DND-41 (cell line): Measurements from ENCODE around the gene NR1H3.

Experiments
- ATAC-seq: fragments of 200-7000 bp; cut with Tn5 transposase; 3 replicates; pipeline ENCODE4 v1.9.1; 2021; ENCODE audit warnings: low read depth; ENCODE audit not compliant: insufficient read depth
- DNase-seq: peaks from one replicate; pipeline ENCODE4 v3.0.0-alpha.2; 2020
- H2AFZ ChIP-seq: 2 replicates; pipeline ENCODE4 v1.6.0; 2012; ENCODE audit warnings: low read depth, low read length
- H3K27ac ChIP-seq: 2 replicates; pipeline ENCODE4 v1.5.1; 2012; ENCODE audit warnings: low read length, inconsistent platforms
- H3K27me3 ChIP-seq: fragments of 200-600 bp; sonication (generic); 2 replicates; pipeline ENCODE4 v1.6.0; 2012; ENCODE audit warnings: low read length, mild to moderate bottlenecking, inconsistent platforms; ENCODE audit not compliant: insufficient read depth, poor library complexity
- H3K36me3 ChIP-seq: 2 replicates; pipeline ENCODE4 v1.5.1; 2012; ENCODE audit warnings: low read length, inconsistent platforms; ENCODE audit not compliant: insufficient read depth
- H3K4me1 ChIP-seq: 2 replicates; pipeline ENCODE4 v1.5.1; 2012; ENCODE audit warnings: mild to moderate bottlenecking, low read length; ENCODE audit not compliant: insufficient read depth
- H3K4me2 ChIP-seq: 2 replicates; pipeline ENCODE4 v1.6.0; 2012; ENCODE audit warnings: mild to moderate bottlenecking, moderate library complexity, low read length, inconsistent platforms; ENCODE audit not compliant: insufficient read depth
- H3K4me3 ChIP-seq, 2 experiments: fragments of 200-600 bp in 1 of 2; shearing (Covaris generic) in 1 of 2; 2 replicates each; pipeline ENCODE4 v1.5.1; 2012 to 2016; ENCODE audit warnings: inconsistent platforms in 2 of 2, low read length in 2 of 2, mild to moderate bottlenecking in 2 of 2, low read depth in 1 of 2, moderate library complexity in 1 of 2
- H3K79me2 ChIP-seq: 2 replicates; pipeline ENCODE4 v1.6.0; 2012; ENCODE audit warnings: low read length, inconsistent platforms; ENCODE audit not compliant: insufficient read depth
- H3K9ac ChIP-seq: 2 replicates; pipeline ENCODE4 v1.6.0; 2012; ENCODE audit warnings: low read depth, mild to moderate bottlenecking, inconsistent platforms, low read length, moderate library complexity
- H3K9me3 ChIP-seq: 2 replicates; pipeline ENCODE4 v1.5.1; 2012; ENCODE audit warnings: low read length, moderate library complexity, mild to moderate bottlenecking, inconsistent platforms; ENCODE audit not compliant: insufficient read depth, severe bottlenecking
- H4K20me1 ChIP-seq: 2 replicates; pipeline ENCODE4 v1.6.0; 2012; ENCODE audit warnings: low read length; ENCODE audit not compliant: insufficient read depth
- EZH2 ChIP-seq: IDR thresholded peaks from 3 replicates; pipeline ENCODE4 v1.6.1; 2012; ENCODE audit warnings: borderline replicate concordance, low read depth, mild to moderate bottlenecking, moderate library complexity, low read length, inconsistent platforms; ENCODE audit not compliant: severe bottlenecking
- TF ChIP-seq, protein P1 (sequence below): IDR thresholded peaks from 2 replicates; pipeline ENCODE4 v1.5.1; 2012; ENCODE audit warnings: borderline replicate concordance, low read length, moderate library complexity, mild to moderate bottlenecking; ENCODE audit not compliant: poor library complexity, severe bottlenecking; ENCODE audit errors: extremely low read depth

Gene NR1H3

DNA sequence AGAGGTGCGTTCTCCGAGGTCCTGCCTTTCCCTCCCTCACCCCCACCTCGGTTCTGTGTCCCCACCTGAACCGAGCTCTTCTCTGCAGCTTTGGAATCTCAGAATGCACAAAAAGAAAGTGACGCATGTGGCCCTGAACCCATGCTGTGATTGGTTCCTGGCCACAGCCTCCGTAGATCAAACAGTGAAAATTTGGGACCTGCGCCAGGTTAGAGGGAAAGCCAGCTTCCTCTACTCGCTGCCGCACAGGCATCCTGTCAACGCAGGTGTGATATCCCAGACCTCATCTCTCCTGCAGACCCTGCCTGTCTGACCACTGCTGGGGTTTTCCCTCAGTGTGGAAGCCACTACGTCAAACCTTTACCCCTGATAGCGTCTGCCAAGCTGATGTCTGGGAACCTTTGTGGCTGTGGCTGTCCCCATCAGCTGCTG lies 23.1 kb upstream of the NR1H3 start:
- H3K9me3 ChIP-seq: no peaks in the 10 kb centered on the region
- ATAC-seq (peak; percentile 45), DNase-seq (peak; percentile 48)
- no peak overlapping the region for H3K4me2 ChIP-seq
- no peaks in the 10 kb centered on the region for H4K20me1 ChIP-seq
- H3K27me3 ChIP-seq: no peaks in the 10 kb centered on the region
- no peak overlapping the region for H3K27ac ChIP-seq
- no peak overlapping the region for H2AFZ ChIP-seq
- H3K9ac ChIP-seq: no peak overlapping the region
- no peaks in the 10 kb centered on the region for H3K4me1 ChIP-seq
- H3K79me2 ChIP-seq: no peaks in the 10 kb centered on the region
- peaks cover 63% of the 10 kb centered on the region for H3K36me3 ChIP-seq
- TF ChIP-seq, protein P1, sequence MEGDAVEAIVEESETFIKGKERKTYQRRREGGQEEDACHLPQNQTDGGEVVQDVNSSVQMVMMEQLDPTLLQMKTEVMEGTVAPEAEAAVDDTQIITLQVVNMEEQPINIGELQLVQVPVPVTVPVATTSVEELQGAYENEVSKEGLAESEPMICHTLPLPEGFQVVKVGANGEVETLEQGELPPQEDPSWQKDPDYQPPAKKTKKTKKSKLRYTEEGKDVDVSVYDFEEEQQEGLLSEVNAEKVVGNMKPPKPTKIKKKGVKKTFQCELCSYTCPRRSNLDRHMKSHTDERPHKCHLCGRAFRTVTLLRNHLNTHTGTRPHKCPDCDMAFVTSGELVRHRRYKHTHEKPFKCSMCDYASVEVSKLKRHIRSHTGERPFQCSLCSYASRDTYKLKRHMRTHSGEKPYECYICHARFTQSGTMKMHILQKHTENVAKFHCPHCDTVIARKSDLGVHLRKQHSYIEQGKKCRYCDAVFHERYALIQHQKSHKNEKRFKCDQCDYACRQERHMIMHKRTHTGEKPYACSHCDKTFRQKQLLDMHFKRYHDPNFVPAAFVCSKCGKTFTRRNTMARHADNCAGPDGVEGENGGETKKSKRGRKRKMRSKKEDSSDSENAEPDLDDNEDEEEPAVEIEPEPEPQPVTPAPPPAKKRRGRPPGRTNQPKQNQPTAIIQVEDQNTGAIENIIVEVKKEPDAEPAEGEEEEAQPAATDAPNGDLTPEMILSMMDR: no peak
- no peak for TF ChIP-seq EZH2
- H3K4me3 ChIP-seq: no peak overlapping the region

DNA sequence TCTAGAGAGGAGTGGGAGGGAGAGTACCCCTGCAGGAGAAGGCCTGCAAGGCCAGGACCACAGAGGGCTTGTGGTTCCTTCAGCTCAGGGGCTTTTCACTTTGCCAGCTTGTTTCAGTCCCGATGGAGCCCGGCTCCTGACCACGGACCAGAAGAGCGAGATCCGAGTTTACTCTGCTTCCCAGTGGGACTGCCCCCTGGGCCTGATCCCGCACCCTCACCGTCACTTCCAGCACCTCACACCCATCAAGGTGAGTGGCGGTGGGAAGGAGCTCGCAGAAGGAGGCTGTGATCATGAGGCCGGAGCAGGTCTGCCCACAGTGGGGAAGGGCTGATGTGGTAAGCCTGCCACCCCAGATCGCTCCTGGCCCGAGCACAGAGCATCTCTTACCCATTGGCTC lies 22.6 kb upstream of the NR1H3 start:
- Histone ChIP-seq H3K79me2 (no peaks in the 10 kb centered on the region), H3K9ac (no peak overlapping the region), H3K4me2 (no peak overlapping the region), H3K27me3 (no peaks in the 10 kb centered on the region), H3K27ac (no peak overlapping the region), H2AFZ (no peak overlapping the region), H3K36me3 (peaks cover 65% of the 10 kb centered on the region), H4K20me1 (no peaks in the 10 kb centered on the region), H3K4me1 (no peaks in the 10 kb centered on the region), H3K9me3 (no peaks in the 10 kb centered on the region), H3K4me3 (no peak overlapping the region)
- ATAC-seq: no peak; the same call in 2 of the 3 replicates
- TF ChIP-seq, protein P1: no peak
- no peak for TF ChIP-seq EZH2
- DNase-seq: no peak

DNA sequence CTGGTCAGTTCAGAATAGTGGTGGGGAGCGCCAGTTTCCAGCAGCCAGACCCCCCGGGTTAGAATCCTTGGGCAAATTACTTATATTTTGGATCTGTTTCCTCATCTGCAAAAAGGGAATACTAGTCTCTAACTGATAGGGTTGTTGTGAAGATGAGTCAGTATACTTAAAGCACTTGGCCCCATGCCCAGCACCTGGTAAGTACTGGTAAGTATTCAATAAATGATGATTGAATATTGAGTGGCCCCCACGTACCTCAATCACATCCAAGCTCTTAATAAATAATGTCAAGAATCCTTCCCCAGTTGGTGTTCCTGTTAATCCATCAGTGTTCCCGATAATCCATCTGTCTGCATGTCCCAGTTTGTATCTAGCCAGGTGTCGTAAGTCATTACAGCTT lies 21.3 kb upstream of the NR1H3 start:
- TF ChIP-seq EZH2: no peak
- TF ChIP-seq, protein P1: no peak
- H3K4me3 ChIP-seq: no peak overlapping the region
- peaks cover 63% of the 10 kb centered on the region for H3K36me3 ChIP-seq

DNA sequence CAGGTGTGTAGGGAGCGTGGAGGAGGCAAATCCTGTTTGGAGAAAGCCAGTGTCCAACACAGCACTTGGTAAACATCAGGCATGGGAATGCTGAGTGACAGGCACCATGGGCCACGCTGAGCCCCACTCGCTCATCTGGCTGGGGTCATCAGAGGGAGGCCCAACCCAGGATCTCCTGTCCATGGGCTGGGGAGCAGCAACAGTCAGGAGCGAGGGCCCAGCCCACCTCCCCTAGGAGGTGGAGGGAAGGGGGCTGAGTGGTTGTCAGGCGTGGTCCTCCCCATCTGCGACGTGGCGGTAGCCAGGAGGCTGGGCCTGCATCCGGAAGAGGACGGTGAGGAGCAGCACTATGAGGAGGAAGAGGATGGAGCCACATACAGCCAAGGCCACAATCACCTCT lies 17.9 kb upstream of the NR1H3 start:
- Histone ChIP-seq H3K4me3 (no peak overlapping the region), H3K4me2 (no peak overlapping the region), H3K27ac (no peak overlapping the region), H3K9me3 (no peaks in the 10 kb centered on the region), H4K20me1 (no peaks in the 10 kb centered on the region), H3K4me1 (no peaks in the 10 kb centered on the region), H3K36me3 (peaks cover 70% of the 10 kb centered on the region), H3K9ac (no peak overlapping the region), H2AFZ (no peak overlapping the region), H3K79me2 (no peaks in the 10 kb centered on the region), H3K27me3 (no peaks in the 10 kb centered on the region)
- DNase-seq: no peak
- ATAC-seq: no peak
- TF ChIP-seq, protein P1: no peak
- no peak for TF ChIP-seq EZH2

More for the DNA sequence above, 21.3 kb upstream of the NR1H3 start:
- Histone ChIP-seq H3K4me1 (no peaks in the 10 kb centered on the region), H3K9me3 (no peaks in the 10 kb centered on the region), H3K79me2 (no peaks in the 10 kb centered on the region), H4K20me1 (no peaks in the 10 kb centered on the region), H2AFZ (no peak overlapping the region), H3K27ac (no peak overlapping the region), H3K4me2 (no peak overlapping the region), H3K27me3 (no peaks in the 10 kb centered on the region), H3K9ac (no peak overlapping the region)
- DNase-seq: no peak
- ATAC-seq: no peak
